ENCODE data around the gene NCR2.
"Not testable (repeated sequence)": the region's sequence is repeated elsewhere in the genome, so short reads cannot be mapped to it uniquely, and the experiment has no call there.

The NCR2 gene, protein sequence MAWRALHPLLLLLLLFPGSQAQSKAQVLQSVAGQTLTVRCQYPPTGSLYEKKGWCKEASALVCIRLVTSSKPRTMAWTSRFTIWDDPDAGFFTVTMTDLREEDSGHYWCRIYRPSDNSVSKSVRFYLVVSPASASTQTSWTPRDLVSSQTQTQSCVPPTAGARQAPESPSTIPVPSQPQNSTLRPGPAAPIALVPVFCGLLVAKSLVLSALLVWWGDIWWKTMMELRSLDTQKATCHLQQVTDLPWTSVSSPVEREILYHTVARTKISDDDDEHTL

DNA sequence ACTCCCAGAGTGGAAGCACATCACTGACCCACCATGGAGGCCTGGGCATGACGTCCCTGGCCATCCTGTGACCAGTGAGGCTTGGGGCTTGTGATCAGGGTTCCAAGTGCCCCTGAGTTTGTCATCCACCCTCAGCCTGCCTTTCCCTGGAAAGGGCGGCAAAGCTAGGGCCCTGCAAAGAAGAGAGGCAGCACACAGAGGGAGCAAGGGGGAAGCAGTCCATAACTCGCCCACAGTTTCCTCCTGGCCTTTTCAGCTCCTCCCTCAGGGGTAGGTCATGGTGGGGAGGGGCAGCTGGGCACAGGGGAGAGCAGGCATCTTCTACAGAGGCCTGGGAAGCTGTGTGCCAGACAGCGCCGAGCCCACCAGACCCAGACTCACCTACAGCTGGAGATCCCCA lies at the start of gene NCR2:
NCR2 (plus strand) TSS at position 313 of the 400 bp plus-strand sequence. CDS start 269 bp downstream, outside the sequence.
- DNase-seq: no peak

DNA sequence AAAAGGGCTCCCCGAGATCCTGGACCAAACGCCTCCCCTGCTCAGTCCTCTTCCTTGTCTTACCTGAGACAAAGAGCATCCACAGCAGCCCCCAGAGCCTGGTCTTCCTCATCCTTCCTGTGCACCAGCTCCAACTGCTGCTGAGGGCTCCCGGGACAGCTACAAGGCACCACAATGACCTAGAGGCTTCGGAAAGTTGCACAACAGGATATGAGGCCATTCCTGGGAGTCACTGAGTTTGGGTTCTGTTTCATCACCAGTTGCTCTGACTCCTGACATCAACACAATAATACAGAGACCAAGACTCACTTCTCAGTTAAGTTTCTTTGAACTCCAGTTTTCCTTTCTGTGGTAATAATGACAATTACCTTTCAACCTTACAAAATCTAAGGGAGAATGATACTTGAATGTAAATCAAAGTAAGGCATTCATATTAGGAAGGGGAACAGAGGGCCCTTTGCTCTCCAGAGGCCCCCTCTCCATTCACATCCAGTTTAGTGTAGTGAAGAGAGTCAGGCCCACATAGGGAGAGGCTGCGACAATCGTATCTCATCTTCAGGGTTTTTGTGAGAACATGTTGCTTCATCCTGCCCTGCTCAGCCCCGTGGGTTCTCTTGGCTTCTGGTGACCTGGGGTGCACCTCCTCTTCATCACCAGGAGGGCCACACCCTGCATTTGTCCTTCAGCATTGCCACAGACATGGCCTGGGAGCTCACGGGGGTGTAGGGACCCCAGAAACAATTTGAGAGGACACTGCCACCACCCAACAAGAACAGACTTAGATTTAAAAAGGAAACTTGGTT lies 48.7 kb upstream of the NCR2 start, which contains the start of gene TREM1:
TREM1 (minus strand) TSS at position 139 of the 803 bp plus-strand sequence; CDS start at position 112, 27 bp downstream.
- no peak for DNase-seq

DNA sequence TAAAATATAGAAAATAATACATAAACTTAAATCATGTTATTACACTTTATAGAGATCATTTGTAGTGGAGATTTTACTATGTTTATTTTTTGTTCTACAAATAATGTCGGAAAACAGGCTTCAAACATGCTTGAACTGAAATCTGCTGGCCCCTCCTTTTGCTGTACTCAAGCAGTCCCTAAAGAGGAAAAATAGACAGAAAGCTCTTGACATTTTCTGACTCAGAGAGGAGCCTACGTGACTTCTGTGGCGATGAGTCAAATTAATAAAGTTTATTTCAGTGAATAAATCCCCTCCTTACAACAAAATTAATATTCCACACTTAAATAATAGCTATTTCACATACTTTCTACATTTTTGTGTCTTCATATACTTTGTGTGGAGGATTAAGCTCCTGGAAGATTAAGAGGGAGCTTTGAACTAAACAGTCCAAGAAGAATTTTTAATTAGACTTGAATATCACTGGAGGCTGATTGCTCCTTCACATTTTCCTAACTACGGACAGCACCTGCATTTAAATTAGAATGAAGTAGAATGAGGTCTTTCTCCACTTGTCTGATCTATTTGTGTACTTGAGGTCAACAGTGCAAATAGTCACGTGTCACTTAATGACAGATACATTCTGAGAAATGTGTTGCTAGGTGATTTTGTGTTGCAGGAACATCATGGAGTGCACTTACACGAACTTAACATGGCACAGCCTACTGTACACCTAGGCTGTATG lies 47.2 kb upstream of the NCR2 start:
- DNase-seq: no peak

DNA sequence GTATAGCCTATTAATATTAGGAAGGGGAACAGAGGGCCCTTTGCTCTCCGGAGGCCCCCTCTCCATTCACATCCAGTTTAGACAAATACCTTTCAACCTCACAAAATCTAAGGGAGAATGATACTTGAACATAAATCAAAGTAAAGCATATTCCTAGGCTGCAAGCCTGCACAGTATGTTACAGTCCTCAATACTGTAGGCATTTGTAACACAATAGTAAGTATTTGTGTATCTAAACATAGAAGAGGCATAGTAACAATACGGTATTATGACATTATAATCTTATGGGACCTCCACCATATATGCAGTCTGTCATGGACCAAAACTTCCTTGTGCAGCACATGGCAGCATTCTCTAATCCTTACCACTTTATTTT lies 46.7 kb upstream of the NCR2 start:
- DNase-seq: no peak

DNA sequence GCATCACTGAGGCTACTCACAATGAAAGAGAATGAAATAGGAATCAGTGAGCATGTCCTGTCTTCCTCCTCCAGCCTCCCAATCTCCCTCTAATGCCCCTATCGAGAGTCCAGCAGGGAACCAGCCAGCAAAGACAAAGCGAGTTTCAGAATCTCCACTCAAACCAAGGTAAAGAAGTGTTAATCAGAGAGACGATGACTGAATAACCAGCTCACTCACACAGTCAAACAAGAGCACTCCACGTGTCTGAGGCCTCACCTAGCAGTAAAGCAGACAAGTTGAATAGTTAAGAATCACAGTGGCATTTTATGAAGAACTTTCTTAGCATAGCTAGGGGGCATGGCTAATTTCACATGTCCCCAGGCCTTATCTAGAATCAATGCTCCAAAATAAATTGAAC lies 45.6 kb upstream of the NCR2 start:
- no peak for DNase-seq

DNA sequence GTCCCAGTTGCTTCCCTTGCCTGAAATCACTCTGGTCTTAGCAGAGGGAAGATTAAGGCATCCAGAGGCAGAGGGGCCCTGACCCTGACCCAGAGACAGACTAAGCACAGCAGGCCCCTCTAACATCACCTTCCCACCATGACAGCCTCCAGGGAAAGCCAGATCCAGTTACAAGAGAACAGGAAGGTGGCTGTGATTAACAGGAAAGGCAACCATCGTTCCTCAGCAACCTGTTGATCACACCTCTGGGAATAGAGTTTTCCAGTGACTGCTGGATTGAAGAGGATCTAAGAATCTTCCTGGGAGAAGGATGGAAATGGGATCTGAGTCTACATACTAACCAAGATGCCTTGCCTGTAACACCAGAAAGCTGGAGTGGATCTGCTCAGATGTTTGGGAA lies 43.7 kb upstream of the NCR2 start:
- DNase-seq: no peak

DNA sequence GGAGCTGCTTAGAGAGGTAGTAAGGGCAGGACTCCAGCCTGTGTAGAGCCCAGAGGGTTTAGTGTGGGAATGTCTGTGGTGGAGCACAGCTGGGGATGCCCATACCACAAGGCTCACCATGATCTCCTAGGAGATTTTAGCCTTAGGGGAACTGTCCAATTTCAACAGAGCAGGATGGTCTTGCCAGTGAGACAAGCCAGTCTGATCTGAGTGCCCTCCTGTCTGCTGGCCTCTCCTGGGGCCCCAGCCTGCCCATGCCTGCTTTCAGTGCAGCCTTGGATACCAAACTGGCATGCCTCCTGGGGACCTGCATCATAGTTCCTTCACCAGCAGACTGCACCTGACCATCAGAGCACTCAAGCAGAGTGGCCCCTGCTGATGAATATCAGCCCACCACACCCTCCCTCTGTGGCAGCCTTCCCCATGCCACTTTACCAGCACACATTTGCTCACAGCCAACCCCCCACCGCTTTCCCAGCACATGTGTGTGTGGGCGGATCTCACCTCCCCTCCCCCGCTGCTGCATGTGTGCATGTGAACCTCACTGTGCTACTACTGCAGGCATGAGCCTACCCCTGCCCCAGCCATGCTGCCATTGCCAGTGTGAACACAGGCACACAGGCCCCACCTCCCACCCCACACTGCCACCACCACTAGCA lies 41.1 kb upstream of the NCR2 start:
- no peak for DNase-seq

DNA sequence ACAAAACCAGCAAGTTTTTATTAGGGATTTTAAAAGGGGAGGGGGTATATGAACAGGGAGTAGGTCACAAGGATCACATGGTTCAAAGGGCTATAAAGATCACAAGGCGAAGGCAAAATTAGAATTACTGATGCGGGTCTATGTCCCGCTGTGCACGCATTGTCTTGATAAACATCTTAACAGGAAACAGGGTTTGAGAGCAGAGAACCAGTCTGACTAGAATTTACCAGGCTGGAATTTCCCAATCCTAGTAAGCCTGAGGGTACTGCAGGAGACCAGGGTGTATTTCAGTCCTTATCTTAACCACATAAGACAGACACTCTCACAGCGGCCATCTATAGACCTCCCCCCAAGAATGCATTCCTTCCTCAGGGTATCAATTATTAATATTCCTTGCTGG lies 38.2 kb upstream of the NCR2 start:
- not testable (repeated sequence) for DNase-seq

DNA sequence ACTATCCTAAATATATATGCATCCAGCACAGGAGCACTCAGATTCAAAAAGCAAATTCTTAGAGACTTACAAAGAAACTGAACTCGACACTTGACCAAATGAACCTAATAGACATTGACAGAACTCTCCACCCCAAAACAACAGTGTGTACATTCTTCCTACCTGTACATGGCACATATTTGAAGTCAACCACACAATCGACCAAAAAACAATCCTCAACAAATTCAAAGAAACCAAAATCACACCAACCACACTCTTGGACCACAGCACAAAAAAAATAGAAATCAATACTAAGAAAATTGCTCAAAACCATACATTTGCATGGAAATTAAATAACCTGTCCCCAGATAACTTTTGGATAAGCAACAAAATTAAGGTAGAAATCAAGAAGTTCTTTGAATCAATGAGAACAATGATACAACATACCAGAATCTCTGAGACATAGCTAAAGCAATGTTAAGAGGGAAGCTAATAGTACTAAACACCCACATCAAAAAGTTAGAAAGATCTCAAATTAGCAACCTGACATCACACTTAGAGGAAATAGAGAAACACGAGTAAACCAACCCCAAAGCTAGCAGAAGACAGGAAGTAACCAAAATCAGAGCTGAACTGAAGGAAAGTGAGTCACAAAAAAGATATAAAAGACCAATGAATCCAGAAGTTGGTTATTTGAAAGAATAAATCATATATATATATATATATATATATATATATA lies 36.5 kb upstream of the NCR2 start:
- DNase-seq: no peak

DNA sequence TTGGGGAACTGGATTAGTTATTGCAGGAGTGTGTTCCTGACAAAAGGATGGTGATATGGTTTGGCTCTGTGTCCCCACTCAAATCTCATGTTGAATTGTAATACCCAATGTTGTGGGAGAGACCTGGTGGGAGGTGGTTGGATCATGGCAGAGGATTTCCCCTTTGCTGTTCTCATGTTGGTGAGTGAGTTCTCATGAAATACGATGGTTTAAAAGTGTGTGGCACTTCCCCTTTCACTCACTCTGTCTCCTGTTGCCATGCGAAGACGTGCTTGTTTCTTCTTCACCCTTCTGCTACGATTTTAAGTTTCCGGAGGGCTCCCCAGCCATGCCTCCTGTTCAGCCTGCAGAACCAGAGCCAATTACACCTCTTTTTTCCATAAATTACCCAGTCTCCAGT lies 32.8 kb upstream of the NCR2 start:
- DNase-seq: no peak

DNA sequence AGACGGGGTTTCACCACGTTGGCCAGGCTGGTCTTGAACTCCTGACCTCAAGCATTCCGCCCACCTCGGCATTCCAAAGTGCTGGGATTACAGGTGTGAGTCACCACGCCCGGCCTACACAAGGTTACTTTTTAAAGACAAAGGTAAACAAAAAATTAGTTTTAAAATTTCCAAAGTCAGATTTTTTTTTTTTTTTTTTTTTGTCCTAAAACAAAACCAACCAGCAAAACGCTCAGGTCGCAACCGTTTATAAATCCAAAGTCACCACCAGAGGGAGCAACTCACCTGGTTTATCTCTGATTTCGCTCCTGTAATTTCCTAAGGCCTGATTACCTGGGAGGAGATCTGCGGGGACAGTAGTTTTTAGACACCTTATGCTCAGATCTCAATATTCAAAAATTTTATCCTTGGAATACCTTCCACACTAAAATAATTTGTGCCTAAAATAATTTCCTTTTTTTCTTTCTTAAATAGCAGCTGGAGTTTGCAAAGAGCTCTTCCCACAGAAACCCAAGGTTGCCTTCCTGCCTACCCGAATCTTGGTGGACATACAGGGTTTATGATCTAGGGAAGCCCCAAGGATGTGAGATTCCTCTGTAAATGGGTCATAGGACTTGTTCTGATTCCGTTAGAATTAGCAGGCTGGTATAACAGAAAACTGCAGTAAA lies 29.1 kb upstream of the NCR2 start:
- DNase-seq: peak; percentile 15

DNA sequence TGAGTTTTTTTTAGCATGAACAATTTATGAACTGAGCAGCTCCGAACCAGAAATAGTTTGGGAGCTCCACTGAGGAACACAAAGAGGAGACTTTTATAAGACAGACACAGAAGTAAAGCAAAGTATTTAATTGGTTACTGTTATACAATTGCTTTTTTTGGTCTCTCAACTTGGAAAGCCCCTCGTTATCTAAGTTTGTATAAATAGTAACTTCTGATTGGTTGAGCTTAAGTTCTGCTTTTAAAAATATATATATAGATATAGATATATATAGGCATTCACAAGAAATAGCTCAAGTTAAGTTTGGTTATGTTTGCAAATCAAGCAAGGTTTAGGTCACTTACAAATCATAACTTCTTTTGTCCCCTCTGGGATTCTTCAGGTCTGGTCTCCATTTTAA lies 20.2 kb upstream of the NCR2 start:
- no peak for DNase-seq

DNA sequence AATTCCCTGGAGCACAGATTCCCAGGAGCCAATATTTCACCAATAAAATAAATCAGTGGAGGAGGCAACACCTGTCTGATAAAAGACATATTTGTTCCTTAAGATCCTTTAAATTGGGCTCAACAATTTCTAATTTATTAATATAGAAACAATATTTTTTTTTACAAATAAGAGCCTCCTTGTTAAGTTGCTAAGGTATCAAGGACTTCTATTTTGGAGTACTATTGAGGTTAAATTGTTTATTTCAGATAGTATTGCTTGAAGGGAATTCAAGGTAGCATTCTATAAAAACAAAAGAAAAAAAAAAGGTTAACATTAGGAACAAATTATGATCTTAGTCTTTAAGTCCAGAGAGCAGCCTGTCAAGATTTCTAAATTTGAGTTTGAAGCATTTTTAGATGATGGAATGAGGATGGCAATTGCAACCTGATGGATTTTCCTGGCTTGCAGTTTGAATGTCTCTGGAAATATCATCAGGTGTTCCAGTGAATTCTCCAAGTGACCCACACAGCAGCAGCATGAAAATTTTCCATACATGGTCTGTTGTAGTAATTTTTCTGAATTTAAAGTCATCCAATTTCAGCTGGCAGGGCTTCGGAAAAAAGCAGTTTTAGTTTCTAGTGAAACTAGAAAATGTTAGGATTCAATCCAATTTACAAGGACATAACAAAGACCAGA lies 19.3 kb upstream of the NCR2 start:
- no peak for DNase-seq

DNA sequence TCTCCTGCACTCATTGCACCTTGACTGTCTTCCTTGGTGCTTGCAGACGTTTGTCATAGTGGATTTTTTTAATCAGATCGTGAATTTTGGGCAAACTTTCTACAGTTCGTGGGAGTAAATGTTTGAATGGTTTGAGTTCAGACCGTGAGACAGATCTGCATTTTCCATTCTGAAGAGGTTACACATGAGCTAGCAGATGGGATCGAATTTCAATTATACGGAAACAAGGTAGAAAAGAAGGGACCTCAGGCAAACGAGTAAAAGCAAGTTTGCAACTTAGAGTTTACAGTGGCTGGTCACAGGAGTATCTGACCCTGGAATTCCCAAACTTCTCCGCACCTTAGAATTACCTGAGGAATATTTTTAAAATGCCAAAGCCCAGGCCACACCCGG lies 17.2 kb upstream of the NCR2 start:
- DNase-seq: no peak

DNA sequence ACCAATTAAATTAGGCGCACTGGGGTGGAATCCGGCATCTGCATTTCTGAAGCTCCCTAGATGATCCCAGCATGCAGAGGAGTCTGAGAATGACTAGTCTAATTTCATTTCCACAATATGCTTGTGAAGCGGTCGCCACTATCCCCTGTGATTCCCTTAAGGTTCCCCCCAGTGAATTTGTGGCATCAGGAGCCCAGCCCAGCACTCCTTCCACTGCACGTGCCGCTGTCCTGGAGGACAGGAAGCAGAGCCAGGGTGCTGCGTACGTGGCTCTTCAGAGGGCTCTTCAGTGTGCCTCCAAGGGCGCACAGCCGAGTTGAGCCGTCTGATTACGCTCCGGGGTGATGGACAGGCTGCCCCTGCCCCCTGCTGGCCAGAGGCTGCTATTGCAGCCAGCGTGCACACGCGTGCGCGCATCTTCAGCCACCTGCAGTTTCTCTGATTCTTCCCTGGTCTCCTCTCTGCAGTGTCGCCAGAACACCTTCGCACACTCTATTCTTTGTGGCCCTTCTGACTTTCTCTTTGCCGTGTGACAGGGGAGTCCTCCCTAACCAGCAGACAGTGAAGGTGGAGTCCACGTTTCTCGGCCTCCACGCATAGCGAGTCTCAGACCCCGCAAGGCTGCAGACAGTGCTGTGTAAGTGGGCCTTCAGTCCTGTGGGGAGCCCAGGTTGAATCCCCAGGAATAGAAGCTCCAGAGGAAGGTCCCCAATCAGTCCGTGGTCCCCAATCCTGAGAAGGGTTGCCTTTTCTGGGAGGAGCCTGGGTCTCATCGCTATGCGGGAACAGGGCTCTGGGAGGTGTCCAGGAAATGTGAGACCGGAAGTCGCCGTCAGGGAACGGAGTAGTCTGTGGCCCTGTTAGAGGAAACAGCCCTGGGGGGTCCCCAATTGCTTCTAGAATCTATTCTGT lies 16.5 kb upstream of the NCR2 start:
- DNase-seq: peak; percentile 72

DNA sequence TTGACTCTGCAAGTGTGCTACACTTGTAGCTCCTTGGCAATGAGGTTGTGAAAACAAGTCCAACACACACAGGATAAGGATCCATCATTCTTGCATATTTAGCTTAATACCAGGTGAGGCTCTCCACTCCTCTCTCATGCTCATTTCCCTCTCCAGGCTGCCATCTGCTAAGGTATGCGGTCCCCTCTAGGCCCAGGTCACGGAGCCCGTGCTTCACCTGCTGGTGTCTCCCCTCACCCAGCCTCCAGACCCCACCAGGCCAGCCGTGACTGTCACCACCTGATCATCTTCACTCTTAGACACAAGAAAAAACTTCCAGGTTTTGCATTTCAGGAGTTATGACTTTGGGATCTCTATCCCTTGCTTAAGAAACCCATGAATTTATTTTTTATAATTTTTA lies 14.2 kb upstream of the NCR2 start:
- DNase-seq: no peak

DNA sequence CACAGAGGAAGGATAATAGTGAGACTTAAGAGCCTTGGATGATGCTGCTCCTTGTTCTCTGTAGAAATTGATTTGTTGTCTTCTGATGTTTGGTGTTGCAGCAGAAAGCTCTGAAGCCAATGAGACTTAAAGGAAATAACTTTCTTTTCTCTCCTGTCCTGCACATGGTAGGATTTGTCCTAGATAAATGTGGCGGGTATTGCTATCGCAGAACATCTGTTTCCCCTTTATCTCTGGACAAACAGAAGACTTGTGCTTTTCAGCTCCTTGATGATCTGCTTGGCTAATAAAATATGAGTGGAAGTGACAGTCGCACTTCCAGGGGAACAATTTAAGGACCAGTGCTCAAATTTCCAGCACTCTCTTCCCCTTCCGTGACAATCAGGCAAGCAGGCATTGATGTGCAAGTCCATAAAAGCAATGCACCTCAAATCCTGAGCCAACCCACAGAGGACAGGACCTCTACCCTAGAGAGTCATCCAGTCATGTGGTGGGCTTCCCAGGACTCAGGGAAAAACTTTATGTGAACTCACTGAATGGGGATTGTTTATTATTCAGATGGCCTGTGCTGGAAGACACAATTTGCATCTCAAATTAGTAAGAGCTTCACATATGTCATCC lies 9.9 kb upstream of the NCR2 start:
- DNase-seq: no peak

DNA sequence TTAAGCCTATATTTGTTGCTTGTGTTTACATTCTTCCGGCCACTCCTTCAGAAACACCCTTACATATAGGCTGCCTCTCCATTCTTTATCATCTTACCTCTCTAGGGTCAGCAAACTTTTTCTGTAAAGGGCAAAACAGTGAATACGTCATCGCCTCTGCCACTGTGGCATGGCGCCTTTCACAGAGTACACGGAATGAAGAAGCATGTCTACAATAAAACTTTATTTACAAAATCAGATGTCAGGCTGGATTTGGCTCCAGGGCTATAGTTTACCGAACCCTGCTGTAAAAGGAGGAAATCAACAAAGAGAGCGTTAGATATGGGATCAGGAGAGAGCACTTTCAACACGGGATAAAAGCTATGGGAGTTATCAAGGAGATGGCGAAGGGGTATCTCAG lies 9.3 kb upstream of the NCR2 start:
- no peak for DNase-seq

DNA sequence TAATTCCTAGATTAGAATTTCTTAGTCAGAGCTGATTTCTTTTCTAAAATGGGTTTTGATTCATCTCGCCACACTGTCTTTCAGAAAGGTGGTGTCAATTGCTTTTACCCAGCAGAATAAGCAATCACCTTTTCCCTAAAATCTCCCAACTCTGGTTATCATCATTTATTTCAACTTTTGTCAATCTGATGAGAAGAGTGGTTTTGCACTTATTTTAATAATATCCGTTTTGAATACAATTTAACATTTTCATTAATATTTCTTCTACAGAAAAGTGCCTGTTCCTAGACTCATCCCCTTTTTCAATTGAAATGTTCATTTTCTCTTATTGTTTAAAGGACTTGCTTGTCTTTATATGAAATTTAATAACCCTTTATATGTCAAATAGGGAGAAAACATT lies 8.2 kb upstream of the NCR2 start:
- no peak for DNase-seq
